Activated naive CD4-positive, alpha-beta T cell treated with anti-CD3 and anti-CD28 coated beads, Interleukin-2, amount 10 ng/mL, durations not matched to agents 7 days and 5 days (primary cell): ENCODE results near the gene ZDHHC1.
A peak's percentile ranks its signal among the peaks of the same experiment; 100 is the strongest.

Experiments used
- CTCF ChIA-PET: fragments of 350-600 bp; sonication (Branson Sonifier 250); formaldehyde crosslinking; loops from one replicate; lab custom pipeline; 2021; ENCODE audit warnings: antibody characterized with exemption; lab: Charles Lee
- DNase-seq: peaks from one replicate; pipeline ENCODE4 v3.0.0-alpha.2; 2020
- H3K27ac Mint-ChIP-seq: one replicate; pipeline ENCODE4 v1.8.0; 2021; ENCODE audit warnings: mild to moderate bottlenecking, moderate library complexity, mixed read lengths
- H3K27me3 Mint-ChIP-seq: one replicate; pipeline ENCODE4 v1.8.0; 2021; ENCODE audit warnings: mild to moderate bottlenecking, mixed read lengths
- H3K36me3 Mint-ChIP-seq: one replicate; pipeline ENCODE4 v1.8.0; 2021; ENCODE audit warnings: mixed read lengths
- H3K4me1 Mint-ChIP-seq: one replicate; pipeline ENCODE4 v1.8.0; 2021; ENCODE audit warnings: mixed read lengths
- H3K4me3 Mint-ChIP-seq: one replicate; pipeline ENCODE4 v1.8.0; 2021; ENCODE audit warnings: mild to moderate bottlenecking, moderate library complexity, mixed read lengths
- H3K9me3 Mint-ChIP-seq: one replicate; pipeline ENCODE4 v1.8.0; 2021; ENCODE audit warnings: mixed read lengths

The ZDHHC1 gene

GRCh38 chr16:67406111-67406971 lies 9.9 kb downstream of the ZDHHC1 start:
- Mint-ChIP-seq H3K27me3 (peaks cover 53% of the 10 kb centered on the region), H3K9me3 (no peaks in the 10 kb centered on the region), H3K27ac (no peak overlapping the region), H3K4me3 (no peak overlapping the region), H3K36me3 (no peaks in the 10 kb centered on the region), H3K4me1 (no peaks in the 10 kb centered on the region)
- CTCF ChIA-PET = interaction anchor here (1.9 kb wide), 1 partner anchor 22 kb away, joined by 5 read pairs; no protein-coding TSS in a partner anchor
- no peak for DNase-seq

GRCh38 chr16:67405336-67405735 lies 10.9 kb downstream of the ZDHHC1 start:
- Mint-ChIP-seq H3K27me3 (peaks cover 57% of the 10 kb centered on the region), H3K4me3 (no peak overlapping the region)
- CTCF ChIA-PET = no interaction called here

GRCh38 chr16:67404740-67405226 lies 11.5 kb downstream of the ZDHHC1 start:
- CTCF ChIA-PET = no interaction called here
- Mint-ChIP-seq H3K4me3 (no peak overlapping the region), H3K36me3 (no peaks in the 10 kb centered on the region), H3K9me3 (no peaks in the 10 kb centered on the region), H3K27me3 (peaks cover 59% of the 10 kb centered on the region), H3K27ac (no peak overlapping the region), H3K4me1 (no peaks in the 10 kb centered on the region)
- no peak for DNase-seq

More at GRCh38 chr16:67405336-67405735, 10.9 kb downstream of the ZDHHC1 start:
- Mint-ChIP-seq H3K9me3 (no peaks in the 10 kb centered on the region), H3K4me1 (no peaks in the 10 kb centered on the region), H3K27ac (no peak overlapping the region), H3K36me3 (no peaks in the 10 kb centered on the region)
- DNase-seq = no peak

GRCh38 chr16:67403976-67404555 lies 12.2 kb downstream of the ZDHHC1 start:
- Mint-ChIP-seq H3K4me3 (no peak overlapping the region), H3K9me3 (no peaks in the 10 kb centered on the region), H3K4me1 (no peaks in the 10 kb centered on the region), H3K27ac (no peak overlapping the region), H3K27me3 (peaks cover 60% of the 10 kb centered on the region), H3K36me3 (no peaks in the 10 kb centered on the region)
- CTCF ChIA-PET = no interaction called here
- no peak for DNase-seq

- CTCF ChIA-PET = interaction anchor here (1.5 to 4.7 kb wide), 3 partner anchors 20 to 141 kb away, joined by 5 to 27 read pairs (median 18); no protein-coding TSS in a partner anchor
- no peaks in the 10 kb centered on the region for H3K4me1 Mint-ChIP-seq
- H3K9me3 Mint-ChIP-seq = no peaks in the 10 kb centered on the region
- no peaks in the 10 kb centered on the region for H3K36me3 Mint-ChIP-seq
- H3K4me3 Mint-ChIP-seq = no peak overlapping the region
- H3K27me3 Mint-ChIP-seq = peaks cover 67% of the 10 kb centered on the region
- DNase-seq = no peak
- no peak overlapping the region for H3K27ac Mint-ChIP-seq
These were observed 15.4 kb downstream of the ZDHHC1 start for GRCh38 chr16:67400901-67401300.

GRCh38 chr16:67399749-67400704 lies 16.2 kb downstream of the ZDHHC1 start:
- H3K27me3 Mint-ChIP-seq = peaks cover 69% of the 10 kb centered on the region
- H3K9me3 Mint-ChIP-seq = no peaks in the 10 kb centered on the region
- no peaks in the 10 kb centered on the region for H3K4me1 Mint-ChIP-seq
- no peaks in the 10 kb centered on the region for H3K36me3 Mint-ChIP-seq
- no peak for DNase-seq
- CTCF ChIA-PET = interaction anchor here (0.7 to 4.7 kb wide), 20 partner anchors 11 to 448 kb away, joined by 3 to 27 read pairs (median 4); partner anchors contain the start of gene PLEKHG4
- H3K27ac Mint-ChIP-seq = no peak overlapping the region
- H3K4me3 Mint-ChIP-seq = no peak overlapping the region

- Mint-ChIP-seq H3K36me3 (no peaks in the 10 kb centered on the region), H3K9me3 (no peaks in the 10 kb centered on the region), H3K4me3 (no peak overlapping the region), H3K27ac (no peak overlapping the region), H3K27me3 (peaks cover 75% of the 10 kb centered on the region), H3K4me1 (peaks cover under 1% of the 10 kb centered on the region)
- DNase-seq = peak; percentile 58
- CTCF ChIA-PET = interaction anchor here (0.7 to 4.7 kb wide), 20 partner anchors 10 to 447 kb away, joined by 3 to 27 read pairs (median 4); partner anchors contain the start of gene PLEKHG4
These were observed 17.0 kb downstream of the ZDHHC1 start for GRCh38 chr16:67399218-67399733.

- Mint-ChIP-seq H3K27me3 (peaks cover 78% of the 10 kb centered on the region), H3K27ac (no peak overlapping the region), H3K36me3 (no peaks in the 10 kb centered on the region), H3K4me3 (no peak overlapping the region), H3K9me3 (no peaks in the 10 kb centered on the region), H3K4me1 (peaks cover 6% of the 10 kb centered on the region)
- CTCF ChIA-PET = interaction anchor here (1.0 to 4.7 kb wide), 11 partner anchors 9 to 138 kb away, joined by 3 to 27 read pairs (median 4); partner anchors contain the start of gene PLEKHG4
- DNase-seq = no peak
These were observed 17.6 kb downstream of the ZDHHC1 start for GRCh38 chr16:67398546-67399217.

- no peaks in the 10 kb centered on the region for H3K9me3 Mint-ChIP-seq
- CTCF ChIA-PET = interaction anchor here (1.0 to 4.7 kb wide), 5 partner anchors 9 to 138 kb away, joined by 3 to 27 read pairs (median 16); partner anchors contain the start of gene PLEKHG4
These were observed 18.3 kb downstream of the ZDHHC1 start for GRCh38 chr16:67397812-67398545.

GRCh38 chr16:67397036-67397801 lies 19.1 kb downstream of the ZDHHC1 start:
- peaks cover 10% of the 10 kb centered on the region for H3K4me1 Mint-ChIP-seq
- no peaks in the 10 kb centered on the region for H3K9me3 Mint-ChIP-seq
- H3K27ac Mint-ChIP-seq = no peak overlapping the region
- peaks cover 84% of the 10 kb centered on the region for H3K27me3 Mint-ChIP-seq
- no peak for DNase-seq
- H3K4me3 Mint-ChIP-seq = no peak overlapping the region
- CTCF ChIA-PET = interaction anchor here (1.0 to 2.8 kb wide), 3 partner anchors 15 to 119 kb away, joined by 3 to 16 read pairs (median 5); partner anchors contain the start of gene PLEKHG4
- no peaks in the 10 kb centered on the region for H3K36me3 Mint-ChIP-seq

More at GRCh38 chr16:67397812-67398545, 18.3 kb downstream of the ZDHHC1 start:
- Mint-ChIP-seq H3K36me3 (no peaks in the 10 kb centered on the region), H3K4me3 (no peak overlapping the region), H3K4me1 (peaks cover 8% of the 10 kb centered on the region), H3K27ac (no peak overlapping the region), H3K27me3 (peaks cover 81% of the 10 kb centered on the region)
- DNase-seq = no peak

GRCh38 chr16:67396159-67397035 lies 19.9 kb downstream of the ZDHHC1 start:
- Mint-ChIP-seq H3K36me3 (no peaks in the 10 kb centered on the region), H3K27me3 (peaks cover 84% of the 10 kb centered on the region), H3K4me1 (peaks cover 10% of the 10 kb centered on the region), H3K4me3 (no peak overlapping the region), H3K27ac (no peak overlapping the region), H3K9me3 (no peaks in the 10 kb centered on the region)
- DNase-seq = no peak
- CTCF ChIA-PET = interaction anchor here (0.8 to 1.0 kb wide), 2 partner anchors 115 to 136 kb away, joined by 3 to 5 read pairs; no protein-coding TSS in a partner anchor
